PC-3 (cell line): ENCODE measurements around the gene IGIP. TPM values are rescaled to one million over a fixed set of nuclear protein-coding genes. Genes with fewer than 3 reads are reported as not detected.

ENCODE experiments used
- ATAC-seq: fragments of 200-7000 bp; cut with Tn5 transposase; 2 replicates; pipeline ENCODE4 v1.9.1; 2020; ENCODE audit warnings: mild to moderate bottlenecking, moderate library complexity
- BruUV-seq: library from RNA; stranded (reverse); fragments of 400-500 nt; replicated peaks from 2 replicates; lab custom pipeline; 2021; lab: Mats Ljungman, UMichigan
- CTCF ChIA-PET: fragments of 300-600 bp; sonication (Branson Sonifier 250); formaldehyde crosslinking; loops from one replicate; lab custom pipeline; 2022; ENCODE audit warnings: antibody characterized with exemption; lab: Charles Lee
- POLR2A ChIA-PET: fragments of 300-600 bp; sonication (Branson Sonifier 250); formaldehyde crosslinking; loops from one replicate; lab custom pipeline; 2022; ENCODE audit warnings: antibody characterized with exemption; ENCODE audit not compliant: unreplicated experiment; lab: Charles Lee
- DNase-seq: peaks from one replicate; pipeline ENCODE4 v3.0.0-alpha.2; 2015
- H2AFZ ChIP-seq: fragments of 300-600 bp; sonication (generic); 2 replicates; pipeline ENCODE4 v1.6.0; 2016; ENCODE audit warnings: antibody characterized with exemption, low read length
- H3F3A ChIP-seq: fragments of 300-600 bp; sonication (generic); one replicate; pipeline ENCODE4 v1.6.0; 2017; ENCODE audit warnings: antibody characterized with exemption, low read length, control low read depth, mild to moderate bottlenecking; ENCODE audit not compliant: unreplicated experiment
- H3K27ac ChIP-seq: fragments of 300-600 bp; sonication (generic); 2 replicates; pipeline ENCODE4 v1.5.1; 2016; ENCODE audit warnings: mild to moderate bottlenecking, low read length
- H3K27me3 ChIP-seq: fragments of 300-600 bp; sonication (generic); 2 replicates; pipeline ENCODE4 v1.6.1; 2016; ENCODE audit warnings: low read length, mixed read lengths
- H3K36me3 ChIP-seq: fragments of 300-600 bp; sonication (generic); 2 replicates; pipeline ENCODE4 v1.6.1; 2016; ENCODE audit warnings: low read depth, mixed run types, low read length, mixed read lengths
- H3K4me1 ChIP-seq: fragments of 300-600 bp; sonication (generic); 2 replicates; pipeline ENCODE4 v1.5.1; 2016; ENCODE audit warnings: low read length; ENCODE audit not compliant: insufficient read depth
- H3K4me2 ChIP-seq: fragments of 300-600 bp; sonication (generic); 2 replicates; pipeline ENCODE4 v1.6.0; 2016; ENCODE audit warnings: low read length
- H3K4me3 ChIP-seq: fragments of 300-600 bp; sonication (generic); 2 replicates; pipeline ENCODE4 v1.5.1; 2016; ENCODE audit warnings: mild to moderate bottlenecking, low read length, mixed read lengths
- H3K79me2 ChIP-seq: fragments of 300-600 bp; sonication (generic); 2 replicates; pipeline ENCODE4 v1.6.1; 2017; ENCODE audit warnings: low read length, mixed read lengths
- H3K9ac ChIP-seq: fragments of 300-600 bp; sonication (generic); 2 replicates; pipeline ENCODE4 v1.6.0; 2016; ENCODE audit warnings: mild to moderate bottlenecking, low read length
- H3K9me2 ChIP-seq: fragments of 300-600 bp; sonication (generic); replicated peaks from 2 replicates; pipeline ENCODE4 v1.6.1; 2016; ENCODE audit warnings: mixed run types, low read length, mixed read lengths
- H3K9me3 ChIP-seq: fragments of 300-600 bp; sonication (generic); 2 replicates; pipeline ENCODE4 v1.6.1; 2016; ENCODE audit warnings: low read length, mixed read lengths
- H4K20me1 ChIP-seq: fragments of 300-600 bp; sonication (generic); 2 replicates; pipeline ENCODE4 v1.6.1; 2016; ENCODE audit warnings: low read length, mixed read lengths
- EZH2 ChIP-seq: fragments of 300-600 bp; sonication (generic); IDR thresholded peaks from one replicate; pipeline ENCODE4 v1.6.1; 2017; ENCODE audit warnings: antibody characterized with exemption, mild to moderate bottlenecking, low read length; ENCODE audit not compliant: unreplicated experiment
- EZH2phosphoT487 ChIP-seq: fragments of 300-600 bp; sonication (generic); IDR thresholded peaks from 2 replicates; pipeline ENCODE4 v1.6.1; 2018; ENCODE audit warnings: mild to moderate bottlenecking, antibody characterized with exemption, low read length, borderline replicate concordance
- intact Hi-C: fragments of 100-400 bp; cut with micrococcal nuclease; formaldehyde crosslinking; loops from 2 replicates; pipeline ENCODE4 v1.9.0; 2023
- total RNA-seq: library from RNA; depleted of rRNA; stranded (reverse); fragments of >200 nt; gene quantifications from 2 replicates; pipeline ENCODE4 v1.2.3, GENCODE V29; 2014
- TF ChIP-seq, protein P1 (sequence below): fragments of 300-600 bp; sonication (generic); conservative IDR thresholded peaks from 2 replicates; pipeline ENCODE4 v1.5.1; 2017; ENCODE audit warnings: antibody characterized with exemption, low read depth, mild to moderate bottlenecking, low read length

Gene IGIP
- total RNA-seq, 1 experiment from 2014 or later: 1.3 TPM

DNA sequence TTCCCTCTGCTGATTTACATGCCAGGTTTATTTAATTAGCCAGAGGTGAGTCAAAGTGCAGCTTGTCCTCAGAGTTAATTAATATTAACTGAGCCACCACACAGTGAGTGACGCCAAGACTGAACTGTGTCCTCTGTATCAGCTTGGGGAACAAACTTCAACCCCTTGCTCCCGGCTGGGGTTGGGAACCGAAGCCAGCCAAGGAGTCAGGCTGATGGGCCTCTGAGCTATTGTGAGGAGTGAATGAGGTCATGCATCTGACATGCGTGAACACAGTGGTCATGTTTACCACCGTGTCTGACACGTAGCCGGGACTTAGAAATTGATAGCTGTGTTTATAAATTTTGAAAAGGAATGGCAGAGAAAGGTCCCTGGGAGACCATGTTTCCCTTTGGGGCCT lies 17.1 kb downstream of the IGIP start:
- H3K9me2 ChIP-seq: no peaks in the 10 kb centered on the region
- no TSS peak for BruUV-seq
- H3K9ac ChIP-seq: no peak overlapping the region
- no peak overlapping the region for H3K4me2 ChIP-seq
- ATAC-seq: no peak
- DNase-seq: no peak
- intact Hi-C loops: no loop called here
- H3K4me3 ChIP-seq: no peak overlapping the region
- ChIA-PET POLR2A (no interaction called here), CTCF (interaction anchor here (1.1 kb wide), 1 partner anchor 67 kb away, joined by 4 read pairs; no protein-coding TSS in a partner anchor)
- no peaks in the 10 kb centered on the region for H3K9me3 ChIP-seq
- H3K36me3 ChIP-seq: no peaks in the 10 kb centered on the region
- H3K27me3 ChIP-seq: no peaks in the 10 kb centered on the region
- no peaks in the 10 kb centered on the region for H3K79me2 ChIP-seq
- no peaks in the 10 kb centered on the region for H4K20me1 ChIP-seq
- TF ChIP-seq EZH2phosphoT487 (no peak), EZH2 (no peak)
- TF ChIP-seq, protein P1, sequence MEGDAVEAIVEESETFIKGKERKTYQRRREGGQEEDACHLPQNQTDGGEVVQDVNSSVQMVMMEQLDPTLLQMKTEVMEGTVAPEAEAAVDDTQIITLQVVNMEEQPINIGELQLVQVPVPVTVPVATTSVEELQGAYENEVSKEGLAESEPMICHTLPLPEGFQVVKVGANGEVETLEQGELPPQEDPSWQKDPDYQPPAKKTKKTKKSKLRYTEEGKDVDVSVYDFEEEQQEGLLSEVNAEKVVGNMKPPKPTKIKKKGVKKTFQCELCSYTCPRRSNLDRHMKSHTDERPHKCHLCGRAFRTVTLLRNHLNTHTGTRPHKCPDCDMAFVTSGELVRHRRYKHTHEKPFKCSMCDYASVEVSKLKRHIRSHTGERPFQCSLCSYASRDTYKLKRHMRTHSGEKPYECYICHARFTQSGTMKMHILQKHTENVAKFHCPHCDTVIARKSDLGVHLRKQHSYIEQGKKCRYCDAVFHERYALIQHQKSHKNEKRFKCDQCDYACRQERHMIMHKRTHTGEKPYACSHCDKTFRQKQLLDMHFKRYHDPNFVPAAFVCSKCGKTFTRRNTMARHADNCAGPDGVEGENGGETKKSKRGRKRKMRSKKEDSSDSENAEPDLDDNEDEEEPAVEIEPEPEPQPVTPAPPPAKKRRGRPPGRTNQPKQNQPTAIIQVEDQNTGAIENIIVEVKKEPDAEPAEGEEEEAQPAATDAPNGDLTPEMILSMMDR: no peak
- H3K4me1 ChIP-seq: no peaks in the 10 kb centered on the region
- H3F3A ChIP-seq: no peaks in the 10 kb centered on the region
- no peak overlapping the region for H3K27ac ChIP-seq
- H2AFZ ChIP-seq: no peak overlapping the region

DNA sequence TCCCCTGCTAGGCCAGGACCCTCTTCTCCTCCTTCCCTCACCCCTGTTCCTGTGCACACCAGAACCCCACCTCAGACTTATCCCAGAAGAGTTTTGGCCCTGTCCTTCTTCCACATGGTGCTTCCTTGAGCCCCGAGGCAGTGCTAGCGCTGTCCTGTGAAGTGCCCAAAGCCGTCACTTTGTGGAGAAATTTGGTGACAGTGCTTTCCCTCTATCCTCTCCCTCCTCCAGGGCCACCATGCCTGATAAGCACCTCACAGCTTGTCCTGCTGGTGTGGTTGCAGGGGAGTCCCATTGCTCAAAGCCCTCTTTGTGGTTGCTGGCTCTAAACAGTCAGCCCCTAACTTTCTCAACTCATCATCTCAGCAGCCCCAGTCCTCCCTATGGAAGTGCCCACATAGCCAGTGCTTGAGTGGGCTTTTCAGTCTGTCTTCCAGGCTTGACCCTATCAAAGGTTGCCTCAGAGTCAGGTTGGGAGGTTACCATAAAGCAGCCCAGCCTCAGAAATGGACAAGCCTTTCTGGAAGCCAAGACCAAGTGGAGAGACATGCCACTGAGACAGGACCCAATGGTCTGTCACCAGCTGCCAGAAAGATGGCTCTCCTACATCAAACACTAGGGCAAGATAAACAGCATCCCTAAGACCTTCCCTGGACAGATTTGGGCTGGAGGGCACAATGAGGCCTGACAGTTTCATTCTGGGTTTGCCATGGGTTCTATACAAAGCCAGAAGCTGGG lies 18.0 kb downstream of the IGIP start:
- H4K20me1 ChIP-seq: no peaks in the 10 kb centered on the region

More for the DNA sequence above, 18.0 kb downstream of the IGIP start:
- no peaks in the 10 kb centered on the region for H3K9me3 ChIP-seq
- no peak overlapping the region for H2AFZ ChIP-seq
- no peak overlapping the region for H3K27ac ChIP-seq
- H3K9me2 ChIP-seq: no peaks in the 10 kb centered on the region
- H3K27me3 ChIP-seq: no peaks in the 10 kb centered on the region
- H3K4me2 ChIP-seq: no peak overlapping the region
- POLR2A ChIA-PET: no interaction called here
- H3F3A ChIP-seq: no peaks in the 10 kb centered on the region
- DNase-seq (no peak), ATAC-seq (peak; percentile 14; the same call in 1 of the 2 replicates)
- H3K9ac ChIP-seq: no peak overlapping the region
- BruUV-seq: no TSS peak
- H3K36me3 ChIP-seq: no peaks in the 10 kb centered on the region
- intact Hi-C loops: loop anchor here (1.0 to 2.0 kb wide), 3 partner anchors 27 to 68 kb away; no protein-coding TSS in a partner anchor
- no peaks in the 10 kb centered on the region for H3K79me2 ChIP-seq
- no peak overlapping the region for H3K4me3 ChIP-seq
- TF ChIP-seq, protein P1: no peak
- TF ChIP-seq EZH2phosphoT487 (no peak), EZH2 (no peak)
- no peaks in the 10 kb centered on the region for H3K4me1 ChIP-seq
- CTCF ChIA-PET: interaction anchor here (0.6 to 2.0 kb wide), 5 partner anchors 26 to 356 kb away, joined by 3 to 16 read pairs (median 3); no protein-coding TSS in a partner anchor
